ENCODE measurements around the gene PTPRT.

DNA sequence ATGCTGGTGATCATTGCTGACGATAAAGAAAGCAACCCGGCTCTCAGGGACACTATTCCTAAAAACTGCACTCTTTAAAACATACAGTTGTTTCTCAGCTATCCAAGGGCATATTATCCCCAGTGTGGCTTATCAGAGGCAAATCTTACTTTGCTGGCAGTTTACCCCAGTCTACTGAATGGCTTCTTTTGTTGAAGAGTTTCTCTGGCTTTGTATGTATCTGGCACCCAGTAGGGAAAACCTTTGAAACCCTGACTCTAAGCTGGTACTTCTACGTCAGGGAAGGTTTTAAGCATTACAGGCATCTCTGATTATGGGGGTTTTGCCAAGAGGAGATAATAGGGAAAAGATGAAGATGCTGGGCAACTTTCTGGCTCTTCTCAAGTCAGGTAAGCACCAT is 933.9 kb downstream of the PTPRT start:
- TF ChIP-seq, protein P1, sequence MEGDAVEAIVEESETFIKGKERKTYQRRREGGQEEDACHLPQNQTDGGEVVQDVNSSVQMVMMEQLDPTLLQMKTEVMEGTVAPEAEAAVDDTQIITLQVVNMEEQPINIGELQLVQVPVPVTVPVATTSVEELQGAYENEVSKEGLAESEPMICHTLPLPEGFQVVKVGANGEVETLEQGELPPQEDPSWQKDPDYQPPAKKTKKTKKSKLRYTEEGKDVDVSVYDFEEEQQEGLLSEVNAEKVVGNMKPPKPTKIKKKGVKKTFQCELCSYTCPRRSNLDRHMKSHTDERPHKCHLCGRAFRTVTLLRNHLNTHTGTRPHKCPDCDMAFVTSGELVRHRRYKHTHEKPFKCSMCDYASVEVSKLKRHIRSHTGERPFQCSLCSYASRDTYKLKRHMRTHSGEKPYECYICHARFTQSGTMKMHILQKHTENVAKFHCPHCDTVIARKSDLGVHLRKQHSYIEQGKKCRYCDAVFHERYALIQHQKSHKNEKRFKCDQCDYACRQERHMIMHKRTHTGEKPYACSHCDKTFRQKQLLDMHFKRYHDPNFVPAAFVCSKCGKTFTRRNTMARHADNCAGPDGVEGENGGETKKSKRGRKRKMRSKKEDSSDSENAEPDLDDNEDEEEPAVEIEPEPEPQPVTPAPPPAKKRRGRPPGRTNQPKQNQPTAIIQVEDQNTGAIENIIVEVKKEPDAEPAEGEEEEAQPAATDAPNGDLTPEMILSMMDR (conservative IDR thresholded peaks at IDR 0.05; ENCODE audit: low read depth, low read length): no peak
- TF ChIP-seq EZH2phosphoT487 (IDR thresholded peaks at IDR 0.05; ENCODE audit: borderline replicate concordance, low read length) (no peak), EZH2 (IDR thresholded peaks at IDR 0.05; ENCODE audit: low read length, unreplicated experiment) (no peak)

Measured in PC-3 (cell line).